MV-4-11 (cell line): ENCODE measurements around the gene DYRK1B.

Experiments
- DNase-seq: peaks from one replicate; lab custom pipeline; 2025; lab: John Stamatoyannopoulos, UW

The DYRK1B gene

GRCh38 chr19:39858541-39858940 lies 24.6 kb upstream of the DYRK1B start:
- no peak for DNase-seq

- no peak for DNase-seq
Observed at GRCh38 chr19:39852882-39853281, 18.9 kb upstream of the DYRK1B start.

- no peak for DNase-seq
Observed at GRCh38 chr19:39850892-39851291, 16.9 kb upstream of the DYRK1B start.

- DNase-seq: no peak
Observed at GRCh38 chr19:39848392-39848791, 14.4 kb upstream of the DYRK1B start.

GRCh38 chr19:39847525-39847924 lies 13.6 kb upstream of the DYRK1B start:
- no peak for DNase-seq

GRCh38 chr19:39846678-39847486 lies 12.9 kb upstream of the DYRK1B start:
- no peak for DNase-seq

- DNase-seq: peak; percentile 95
Observed at GRCh38 chr19:39845933-39846677, 12.1 kb upstream of the DYRK1B start, which contains the start of gene FBL. FBL (minus strand) TSS chr19:39846379; CDS start chr19:39846300, 79 bp downstream.

- DNase-seq: no peak
Observed at GRCh38 chr19:39845584-39845932, 11.6 kb upstream of the DYRK1B start.

- DNase-seq: peak; percentile 27
Observed at GRCh38 chr19:39845172-39845571, 11.2 kb upstream of the DYRK1B start.

GRCh38 chr19:39843919-39844793 lies 10.2 kb upstream of the DYRK1B start:
- DNase-seq: peak; percentile 67

GRCh38 chr19:39842693-39843435 lies 8.9 kb upstream of the DYRK1B start:
- no peak for DNase-seq

GRCh38 chr19:39841041-39841440 lies 7.1 kb upstream of the DYRK1B start:
- no peak for DNase-seq

- no peak for DNase-seq
Observed at GRCh38 chr19:39840492-39840891, 6.5 kb upstream of the DYRK1B start.

GRCh38 chr19:39839678-39840327 lies 5.8 kb upstream of the DYRK1B start:
- no peak for DNase-seq

- no peak for DNase-seq
Observed at GRCh38 chr19:39838569-39838968, 4.6 kb upstream of the DYRK1B start.

GRCh38 chr19:39837978-39838377 lies 4.0 kb upstream of the DYRK1B start:
- DNase-seq: no peak

- DNase-seq: no peak
Observed at GRCh38 chr19:39834287-39834841, 402 bp upstream of the DYRK1B start.

GRCh38 chr19:39833160-39833463 lies 850 bp downstream of the DYRK1B start:
- no peak for DNase-seq

- no peak for DNase-seq
Observed at GRCh38 chr19:39832341-39833083, 1.4 kb downstream of the DYRK1B start.

GRCh38 chr19:39831679-39832078 lies 2.3 kb downstream of the DYRK1B start:
- DNase-seq: no peak
